GM18505 (cell line): ENCODE data around the gene GRAP2.
"Not testable (repeated sequence)": the region's sequence is repeated elsewhere in the genome, so short reads cannot be mapped to it uniquely, and the experiment has no call there.

Source experiments
- ATAC-seq: cut with Tn5 transposase; IDR thresholded peaks from one replicate; pipeline ENCODE4 v1.9.1; 2021; ENCODE audit not compliant: unreplicated experiment
- POLR2A ChIP-seq: IDR thresholded peaks from 4 replicates; pipeline ENCODE4 v1.6.1; 2011; ENCODE audit warnings: borderline replicate concordance; ENCODE audit not compliant: insufficient read depth, insufficient read length; ENCODE audit errors: extremely low read depth

GRAP2 gene

DNA sequence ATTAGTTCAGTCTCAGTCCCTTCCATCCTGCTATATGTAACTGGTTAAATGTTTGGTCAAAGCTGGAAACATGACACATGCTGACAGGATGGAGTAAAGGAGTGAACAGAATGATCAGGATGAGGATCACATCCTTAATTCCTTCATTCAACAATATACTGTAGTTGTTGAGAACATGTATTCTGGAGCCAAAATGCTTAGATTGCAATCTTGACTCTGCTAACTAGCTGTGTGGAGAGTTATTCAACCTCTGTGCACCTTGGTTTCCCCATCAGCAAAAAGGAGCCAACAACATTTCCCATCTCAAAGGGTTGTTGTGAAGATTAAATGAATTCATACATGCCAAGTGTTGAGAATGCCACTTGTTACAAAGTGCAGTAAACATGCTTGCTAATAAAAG, 20.2 kb upstream of the GRAP2 start:
- no peak for TF ChIP-seq POLR2A
- no peak for ATAC-seq

DNA sequence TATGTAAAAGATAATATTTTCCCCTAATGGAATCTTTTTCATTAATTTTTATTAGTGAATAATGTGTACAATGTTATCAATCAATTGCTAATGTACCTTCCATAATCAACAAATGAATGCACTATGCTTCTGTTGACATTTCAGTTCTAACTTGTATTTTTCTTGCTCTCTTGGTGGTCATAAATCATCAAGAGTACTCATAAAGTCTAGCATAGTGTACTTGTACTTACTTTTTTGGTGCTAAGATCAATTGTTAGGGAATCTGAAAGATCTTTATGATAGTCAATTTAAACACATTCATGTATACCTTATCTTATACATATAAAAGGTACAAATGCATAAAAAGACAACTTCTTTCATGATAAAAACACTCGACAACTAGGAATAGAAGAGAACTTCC, 17.8 kb upstream of the GRAP2 start:
- no peak for ATAC-seq

DNA sequence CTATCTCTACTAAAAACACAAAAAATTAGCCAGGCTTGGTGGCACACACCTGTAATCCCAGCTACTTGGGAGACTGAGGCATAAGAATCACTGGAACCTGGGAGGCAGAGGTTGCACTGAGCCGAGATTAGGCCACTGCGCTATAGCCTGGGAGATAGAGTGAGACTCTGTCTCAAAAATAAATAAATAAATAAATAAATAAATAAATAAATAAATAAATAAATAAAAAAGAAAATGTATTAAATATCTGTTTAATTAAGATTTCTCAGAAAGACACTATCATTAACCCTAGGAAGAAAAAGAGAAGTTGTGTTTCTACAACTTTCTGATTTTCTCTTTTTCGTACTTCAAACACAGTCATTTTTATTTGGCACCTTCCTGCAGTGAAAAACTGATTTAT, 11.0 kb upstream of the GRAP2 start:
- ATAC-seq = not testable (repeated sequence)

More for the DNA sequence above, 17.8 kb upstream of the GRAP2 start:
- no peak for TF ChIP-seq POLR2A

DNA sequence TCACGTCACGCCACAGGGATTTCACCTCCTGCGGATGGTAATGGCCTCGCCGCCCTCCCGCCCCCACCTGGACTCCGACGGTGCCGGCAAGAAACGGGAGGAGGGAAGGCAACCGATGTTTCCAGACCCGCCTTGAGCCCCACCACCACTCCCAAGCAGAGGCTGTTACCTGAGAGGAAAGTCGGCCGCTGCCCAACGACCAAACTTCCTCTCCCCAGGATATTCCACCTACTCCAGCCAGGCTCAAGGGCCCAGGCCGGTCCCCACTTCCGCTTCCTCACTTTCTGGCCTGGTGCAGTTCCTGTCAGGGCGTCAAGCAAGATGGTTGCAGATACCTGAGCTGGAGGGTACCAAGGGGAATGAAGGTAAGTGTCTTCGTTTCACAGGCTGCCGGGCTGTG, 7.4 kb upstream of the GRAP2 start, which contains the start of gene ENTHD1:
TSS of gene ENTHD1 (minus strand) at position 235 of the 400 bp plus-strand sequence. CDS start 6,012 bp downstream, outside the sequence.
- no peak for ATAC-seq
- TF ChIP-seq POLR2A = no peak

DNA sequence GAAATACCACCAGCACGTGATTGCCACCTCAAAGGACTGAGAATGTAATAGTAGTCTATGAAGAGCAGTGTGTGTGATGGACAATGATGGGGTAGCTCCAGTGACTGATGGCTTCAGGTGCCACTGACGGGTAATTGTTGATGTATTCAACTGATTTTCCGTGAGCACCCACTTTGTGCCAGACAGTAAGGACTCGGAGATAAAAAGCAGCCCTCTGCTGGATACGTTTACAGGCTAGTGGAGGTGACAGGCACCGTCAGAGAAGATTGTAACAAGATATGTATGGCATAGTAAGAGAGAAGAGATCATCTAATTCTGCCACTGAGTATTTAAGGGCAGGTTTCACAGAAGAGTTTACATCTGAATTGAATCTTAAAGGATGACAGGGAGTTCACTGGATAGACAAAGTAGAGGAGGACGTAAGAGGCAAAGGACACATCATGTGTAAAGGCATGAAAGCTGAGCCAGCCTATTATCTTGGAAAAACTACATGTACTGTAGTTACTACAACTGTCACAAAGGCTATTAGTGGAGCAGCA, 6.3 kb upstream of the GRAP2 start:
- no peak for TF ChIP-seq POLR2A
- ATAC-seq = no peak

DNA sequence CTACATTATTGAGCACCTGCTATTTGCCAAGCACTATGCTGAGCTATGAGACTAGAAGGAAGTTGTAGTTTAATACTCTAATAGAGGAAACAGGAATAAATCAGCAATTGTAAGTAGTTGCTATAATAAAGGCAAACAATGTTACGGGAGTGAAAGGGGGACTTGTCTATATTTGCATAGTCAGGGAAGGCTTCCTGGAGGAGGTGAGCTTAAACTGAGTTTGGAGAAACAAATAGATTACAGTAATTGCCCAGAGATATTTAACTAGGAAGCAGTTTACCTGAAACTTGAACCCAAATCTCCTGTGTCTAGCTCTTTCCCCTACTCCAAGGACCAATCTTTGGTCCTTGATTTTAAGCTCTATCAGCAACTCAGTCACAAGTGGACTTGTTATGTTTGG, 5.2 kb upstream of the GRAP2 start:
- TF ChIP-seq POLR2A = no peak
- ATAC-seq = no peak

DNA sequence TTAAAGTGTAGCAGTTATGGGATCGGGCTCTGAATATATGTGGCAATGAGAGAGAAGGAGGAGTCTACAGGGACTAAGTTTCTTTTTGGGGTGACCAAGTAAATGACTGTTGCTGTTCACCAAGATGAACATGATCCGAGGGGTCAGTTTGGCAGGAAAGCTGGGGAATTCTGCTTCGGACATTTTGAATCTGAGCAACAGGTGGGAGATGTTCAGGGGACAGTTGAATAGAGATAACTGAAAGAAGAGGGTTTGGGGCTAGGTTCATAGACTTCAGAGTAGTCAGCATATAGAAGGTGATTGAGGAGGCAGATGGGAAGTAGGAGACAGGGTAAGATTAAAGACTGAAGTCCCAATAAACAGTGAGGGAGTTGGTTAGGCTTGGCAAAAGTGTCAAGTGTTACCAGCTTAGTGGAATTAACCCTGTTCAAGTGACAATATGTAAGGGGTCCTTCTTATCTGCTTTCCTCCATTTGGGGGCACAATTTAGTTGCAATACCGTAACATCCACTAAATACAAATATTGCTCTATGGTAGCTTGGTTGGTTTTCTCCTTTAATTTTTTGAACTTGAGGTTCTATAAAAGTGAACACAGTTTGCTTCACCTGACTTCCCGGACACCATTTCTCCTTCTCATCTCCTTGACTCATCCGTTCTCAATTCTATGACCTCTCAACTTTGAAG, 4.4 kb upstream of the GRAP2 start:
- TF ChIP-seq POLR2A = no peak
- no peak for ATAC-seq

DNA sequence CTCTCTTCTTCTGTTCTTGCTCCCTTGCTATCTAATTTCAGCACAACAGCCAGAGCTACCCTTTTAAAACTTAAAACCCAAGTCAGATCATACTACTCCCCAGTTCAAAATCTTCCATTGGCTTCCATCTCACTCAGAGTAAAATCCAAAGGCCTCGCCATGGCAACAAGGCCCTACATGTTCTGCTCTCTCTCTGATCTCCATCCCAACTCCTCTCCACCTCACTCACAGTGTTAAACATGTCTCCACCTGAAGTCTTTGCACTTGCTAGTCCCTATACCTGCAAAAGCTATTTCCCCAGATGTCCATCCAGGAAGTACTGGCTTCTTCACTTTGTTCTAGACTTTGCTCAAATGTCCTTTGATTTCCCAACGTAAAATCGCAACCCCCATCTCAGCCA, 3.0 kb upstream of the GRAP2 start:
- TF ChIP-seq POLR2A = no peak
- ATAC-seq = no peak

DNA sequence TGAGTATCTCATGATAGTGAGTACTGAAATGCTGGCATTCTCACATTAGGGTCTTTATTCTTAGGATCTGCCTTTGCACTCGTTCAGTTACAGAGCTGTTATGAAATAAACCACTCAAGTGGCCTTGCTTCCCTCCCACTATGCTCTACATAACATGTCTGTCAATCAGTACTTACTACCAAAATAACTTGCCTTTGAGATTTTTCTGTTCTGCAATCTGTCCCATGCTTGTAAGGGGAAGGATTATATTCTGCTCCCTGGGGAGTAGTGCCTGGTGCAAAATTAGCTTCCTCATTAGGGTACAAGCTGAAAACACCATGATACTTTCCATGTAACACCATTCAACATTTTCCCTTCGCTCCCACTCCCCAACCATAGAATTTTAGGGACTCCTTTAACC, 1.9 kb upstream of the GRAP2 start:
- peak; percentile 64 for ATAC-seq
- TF ChIP-seq POLR2A = no peak

DNA sequence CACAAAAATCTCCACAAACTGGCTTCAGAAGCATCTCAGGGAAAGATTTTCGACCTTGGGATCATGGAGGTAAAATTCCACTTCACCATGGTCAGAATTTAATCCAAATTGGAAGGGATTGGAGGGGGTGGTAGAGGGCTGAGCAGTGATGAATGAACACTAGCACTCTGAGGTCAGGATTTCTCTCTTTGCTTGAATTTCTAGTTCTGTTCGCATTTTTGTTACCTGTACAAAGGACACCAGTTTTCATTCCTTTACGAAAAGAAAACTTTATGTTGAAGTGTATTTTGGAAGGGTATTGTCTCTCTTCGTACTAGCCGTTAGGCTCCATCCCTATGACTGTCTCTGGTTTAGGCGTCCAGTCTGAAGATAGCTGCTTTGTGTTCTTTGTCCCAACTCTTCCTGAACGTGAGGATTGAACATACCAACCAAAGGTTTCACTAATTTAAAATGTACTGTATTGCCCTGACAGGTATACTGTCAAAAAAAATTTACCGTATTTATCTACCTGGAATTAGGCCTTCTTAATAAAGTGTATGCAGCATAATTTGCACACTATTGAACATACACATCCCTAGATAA, 772 bp downstream of the GRAP2 start:
- no peak for ATAC-seq
- no peak for TF ChIP-seq POLR2A

DNA sequence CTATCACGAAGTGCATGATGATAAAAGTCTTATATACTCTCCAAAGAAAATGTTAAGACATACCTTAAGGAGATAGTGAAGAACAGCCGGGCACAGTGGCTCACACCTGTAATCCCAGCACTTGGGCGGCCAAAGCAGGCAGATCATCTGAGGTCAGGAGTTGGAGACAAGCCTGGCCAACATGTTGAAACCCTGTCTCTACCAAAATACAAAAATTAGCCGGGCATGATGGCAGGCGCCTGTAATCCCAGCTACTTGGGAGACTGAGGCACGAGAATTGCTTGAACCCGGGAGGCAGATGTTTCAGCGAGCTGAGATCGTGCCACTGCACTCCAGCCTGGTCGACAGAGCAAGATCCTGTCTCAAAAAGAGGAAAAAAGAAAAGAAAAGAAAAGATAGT, 3.1 kb downstream of the GRAP2 start:
- not testable (repeated sequence) for ATAC-seq

DNA sequence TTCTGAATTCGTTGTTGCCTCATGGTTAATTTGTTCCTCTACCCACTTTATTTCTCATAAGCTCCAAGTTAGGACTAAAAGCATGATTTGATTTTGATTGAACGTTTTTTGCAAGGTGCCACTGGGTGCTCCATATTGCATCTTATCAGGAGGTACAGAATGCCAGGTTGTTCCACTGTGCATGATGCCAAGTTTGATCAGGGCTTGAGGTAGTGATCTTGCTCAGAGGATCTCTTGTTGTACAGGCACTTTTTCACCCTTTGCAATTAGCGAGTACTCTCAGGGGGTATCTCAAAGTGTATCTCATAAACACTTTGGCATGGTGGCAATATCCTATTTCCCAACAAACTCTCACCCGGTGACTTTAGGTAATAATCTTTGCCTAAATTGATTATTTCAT, 4.0 kb downstream of the GRAP2 start:
- no peak for TF ChIP-seq POLR2A
- ATAC-seq = no peak

DNA sequence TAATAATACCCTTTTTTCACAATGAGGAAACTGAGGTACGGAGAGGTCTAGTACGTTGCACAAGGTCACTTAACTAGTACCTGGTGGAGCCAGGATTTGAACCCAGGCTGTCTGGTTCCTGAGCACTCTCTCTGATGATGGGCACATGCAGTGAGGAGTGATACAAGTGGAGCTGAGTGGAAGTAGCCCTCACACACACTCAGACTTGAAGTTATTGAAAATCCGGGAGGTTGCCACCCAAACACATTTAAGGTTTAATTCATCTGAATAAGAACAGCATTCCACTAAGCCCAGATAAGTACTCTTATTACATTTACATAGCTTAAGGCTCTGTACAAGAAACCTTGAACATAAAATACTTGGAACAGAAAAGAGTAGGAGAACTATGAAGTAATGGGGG, 4.8 kb downstream of the GRAP2 start:
- no peak for TF ChIP-seq POLR2A
- no peak for ATAC-seq

DNA sequence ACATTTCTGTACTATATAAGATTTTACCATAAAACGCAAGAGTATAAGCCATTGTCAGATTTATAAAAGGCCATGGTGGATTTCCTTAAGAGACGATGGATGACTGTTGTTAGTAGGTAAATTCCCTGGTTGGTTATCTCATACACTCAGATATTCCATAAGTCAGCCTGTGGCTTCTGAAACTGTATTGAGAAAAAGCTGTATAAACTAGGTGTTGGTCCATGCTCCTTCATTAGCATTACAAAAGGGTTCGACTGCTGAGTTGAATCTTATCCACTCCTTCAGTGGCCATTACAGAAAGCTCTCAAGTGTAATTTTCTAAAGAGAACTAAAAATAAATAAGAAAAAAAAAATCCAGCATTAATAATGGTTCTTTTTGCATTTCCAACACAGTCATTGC, 5.3 kb downstream of the GRAP2 start:
- no peak for ATAC-seq
- TF ChIP-seq POLR2A = no peak

DNA sequence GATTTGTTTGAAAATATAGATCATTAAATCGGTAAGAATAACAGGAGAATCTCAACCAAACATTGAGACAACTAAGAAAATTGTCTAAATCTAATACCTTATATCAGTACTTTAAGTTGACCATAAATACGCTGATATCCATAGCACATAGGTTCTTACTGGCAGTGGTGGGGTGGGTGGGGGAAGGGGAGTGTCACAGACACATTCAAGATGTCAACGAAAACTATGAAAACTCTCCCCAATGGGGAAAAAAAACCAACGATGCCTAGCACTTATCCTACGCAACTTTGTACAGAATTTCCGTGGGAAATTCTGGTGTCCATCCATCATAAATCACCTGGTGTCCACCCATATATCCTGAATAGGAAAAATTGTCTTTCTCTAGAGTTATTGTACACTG, 6.2 kb downstream of the GRAP2 start:
- ATAC-seq = no peak
- no peak for TF ChIP-seq POLR2A

DNA sequence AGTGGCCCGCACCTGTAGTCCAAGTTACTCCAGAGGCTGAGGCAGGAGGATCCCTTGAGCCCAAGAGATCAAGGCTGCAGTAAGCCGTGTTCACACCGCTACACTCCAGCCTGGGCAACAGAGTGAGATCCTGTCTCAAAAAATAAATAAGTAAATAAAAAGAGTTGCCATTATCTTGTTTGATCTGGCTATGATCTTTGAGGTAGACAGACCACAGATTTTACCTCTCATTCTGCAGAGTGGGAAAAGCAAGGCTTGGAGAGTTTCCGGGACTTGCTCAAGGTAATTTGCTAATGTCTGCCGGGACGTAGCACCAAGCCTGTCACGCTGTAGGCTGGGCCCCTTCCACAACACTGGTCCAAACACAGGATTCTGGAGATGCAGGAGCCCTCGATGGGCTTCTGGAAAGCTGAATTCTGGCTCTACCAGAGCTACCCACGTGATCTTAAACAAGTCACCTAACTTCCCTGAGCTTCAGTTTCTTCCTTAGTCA, 6.8 kb downstream of the GRAP2 start:
- no peak for ATAC-seq
- TF ChIP-seq POLR2A = no peak
